Gastroesophageal sphincter (tissue), 3 donors: ENCODE measurements around the gene SLC6A3.

Experiments
- CTCF ChIP-seq, 4 experiments: fragments of 200-600 bp in 2 of 4; fragments of 450-650 bp in 2 of 4; sonication (generic) in 1 of 4; IDR thresholded peaks; one replicate each; pipeline ENCODE4 v1.5.1; 2017 to 2019; ENCODE audit warnings: antibody characterized with exemption in 4 of 4, mild to moderate bottlenecking in 2 of 4, moderate library complexity in 2 of 4
- EP300 ChIP-seq: sonication (generic); formaldehyde crosslinking; IDR thresholded peaks from one replicate; pipeline ENCODE4 v1.6.1; 2017; ENCODE audit warnings: antibody characterized with exemption, mild to moderate bottlenecking
- POLR2A ChIP-seq, 2 donors: fragments of 450-650 bp; IDR thresholded peaks; one replicate each; pipeline ENCODE4 v1.6.1; 2017; ENCODE audit warnings: antibody characterized with exemption in 2 of 2, mild to moderate bottlenecking in 2 of 2, moderate library complexity in 1 of 2

- TF ChIP-seq CTCF (IDR thresholded peaks at IDR 0.05) = no peak
- TF ChIP-seq POLR2A (IDR thresholded peaks at IDR 0.05) = no peak
- no peak for TF ChIP-seq EP300
Measured at GRCh38 chr5:1441166-1441865, 3.9 kb downstream of the SLC6A3 start.
